HG03108 (cell line): ENCODE results near the gene RARS2.
"Not testable (repeated sequence)": the region's sequence is repeated elsewhere in the genome, so short reads cannot be mapped to it uniquely, and the experiment has no call there.

Experiments
- ATAC-seq: cut with Tn5 transposase; IDR thresholded peaks from one replicate; pipeline ENCODE4 v1.9.1; 2021; ENCODE audit warnings: moderate library complexity; ENCODE audit not compliant: unreplicated experiment

Gene RARS2

DNA sequence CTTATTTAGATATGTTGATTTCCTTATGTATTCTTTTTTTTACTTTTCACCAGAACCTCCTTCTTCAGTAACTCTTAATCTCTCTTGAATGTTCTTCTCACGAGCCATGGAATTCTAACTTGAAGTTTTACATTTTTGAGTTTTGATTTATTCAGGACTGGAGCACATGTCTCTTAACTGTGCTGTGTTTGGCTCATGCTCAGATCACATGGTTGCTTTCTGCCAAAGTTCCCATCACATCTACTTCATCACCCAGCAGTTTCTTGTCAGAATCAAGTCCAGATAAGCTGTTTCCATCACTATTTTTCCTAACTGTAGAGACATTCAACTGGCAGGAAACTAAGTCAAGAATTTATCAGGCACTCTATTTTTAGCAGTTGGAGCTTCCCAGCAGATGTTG is 85.3 kb downstream of the RARS2 start:
- ATAC-seq = no peak

- no peak for ATAC-seq
These were observed 87.8 kb downstream of the RARS2 start for GRCh38 chr6:87501809-87502572.

DNA sequence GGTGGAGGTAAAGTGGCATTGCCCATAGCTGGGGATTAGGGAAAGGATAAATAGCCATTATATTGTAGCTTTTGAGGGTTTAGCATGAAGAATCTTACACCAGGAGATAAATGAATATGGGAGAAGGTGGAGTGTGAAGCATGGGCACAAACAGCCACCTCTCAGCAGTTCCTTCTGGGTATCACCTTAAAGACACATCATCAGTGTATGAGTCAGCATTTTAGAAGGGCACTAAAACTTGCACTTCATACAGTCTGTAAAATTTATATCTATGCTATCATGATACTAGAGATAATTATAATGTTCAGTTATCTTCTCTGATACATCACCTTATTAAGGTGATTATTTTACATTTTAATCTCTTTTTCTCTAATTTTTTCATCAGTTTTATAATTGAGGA is 91.7 kb downstream of the RARS2 start:
- ATAC-seq = no peak

GRCh38 chr6:87494761-87495422 is 94.9 kb downstream of the RARS2 start:
- peak; percentile 91 for ATAC-seq

- ATAC-seq = not testable (repeated sequence)
These were observed 100.5 kb downstream of the RARS2 start for GRCh38 chr6:87489326-87489725.

DNA sequence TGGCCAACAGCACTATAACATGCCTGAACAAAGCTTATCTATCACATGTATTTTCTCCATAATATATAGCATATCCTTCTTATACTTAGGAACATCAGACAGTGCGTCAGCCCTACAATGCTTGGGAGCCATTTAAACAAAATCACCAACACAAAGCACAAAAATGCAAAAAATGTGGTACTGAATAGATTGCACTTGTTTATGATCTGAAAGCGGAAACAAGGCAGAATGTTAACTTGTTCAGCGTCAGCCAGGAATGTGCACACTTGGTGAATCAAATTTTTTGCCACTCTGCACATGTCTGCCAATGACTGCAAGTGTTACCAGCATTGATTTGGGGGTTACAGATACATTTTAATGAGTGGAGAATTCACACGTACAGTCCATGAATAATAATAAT is 102.2 kb downstream of the RARS2 start:
- no peak for ATAC-seq

- ATAC-seq = no peak
These were observed 105.3 kb downstream of the RARS2 start for GRCh38 chr6:87484491-87484890.

DNA sequence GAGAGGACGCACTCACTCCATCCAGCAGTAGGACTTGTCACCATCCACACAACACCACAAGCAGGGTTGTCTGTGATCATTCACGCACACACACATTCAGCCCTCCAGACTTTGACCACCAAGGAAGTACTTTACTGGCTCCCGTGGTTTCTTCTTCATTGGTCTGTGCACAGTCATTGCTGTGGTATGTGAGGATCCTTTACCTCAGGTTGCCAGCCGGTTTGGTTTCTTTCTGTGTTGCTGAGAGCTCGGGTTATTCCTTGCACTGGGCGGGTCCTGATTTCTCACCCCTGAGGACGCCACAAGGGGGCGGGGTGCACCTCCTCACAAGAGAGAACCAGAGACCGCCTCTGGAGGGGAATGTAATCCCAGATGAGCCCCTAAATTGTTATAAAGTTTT is 105.9 kb downstream of the RARS2 start:
- ATAC-seq = no peak

DNA sequence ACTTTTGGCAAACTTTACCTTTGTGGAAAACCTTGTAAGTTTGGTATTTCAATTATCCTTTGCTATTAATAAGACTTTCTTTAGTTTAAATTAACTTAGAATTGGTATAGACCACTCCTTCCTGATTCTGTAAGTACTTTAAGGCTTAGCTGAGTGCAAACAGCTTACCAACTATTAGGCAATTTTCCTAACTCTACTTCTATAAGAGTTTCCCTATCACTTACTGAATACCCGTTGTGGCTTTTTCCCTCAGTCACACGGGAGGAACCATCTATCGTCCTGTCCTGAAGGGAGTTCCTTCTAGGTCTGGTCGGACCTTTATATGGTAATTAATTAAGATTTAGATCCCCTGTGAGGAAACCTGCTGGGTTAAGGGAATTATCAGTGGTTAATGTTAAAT is 107.4 kb downstream of the RARS2 start:
- no peak for ATAC-seq

- ATAC-seq = no peak
These were observed 107.9 kb downstream of the RARS2 start for GRCh38 chr6:87481931-87482330.

- peak; percentile 54 for ATAC-seq
These were observed 116.3 kb downstream of the RARS2 start for GRCh38 chr6:87473419-87473903.

- peak; percentile 95 for ATAC-seq
These were observed 117.0 kb downstream of the RARS2 start, which contains the start of gene SLC35A1 for GRCh38 chr6:87472525-87473418. SLC35A1 (plus strand) TSS chr6:87472974; CDS start chr6:87473004, 30 bp downstream.

DNA sequence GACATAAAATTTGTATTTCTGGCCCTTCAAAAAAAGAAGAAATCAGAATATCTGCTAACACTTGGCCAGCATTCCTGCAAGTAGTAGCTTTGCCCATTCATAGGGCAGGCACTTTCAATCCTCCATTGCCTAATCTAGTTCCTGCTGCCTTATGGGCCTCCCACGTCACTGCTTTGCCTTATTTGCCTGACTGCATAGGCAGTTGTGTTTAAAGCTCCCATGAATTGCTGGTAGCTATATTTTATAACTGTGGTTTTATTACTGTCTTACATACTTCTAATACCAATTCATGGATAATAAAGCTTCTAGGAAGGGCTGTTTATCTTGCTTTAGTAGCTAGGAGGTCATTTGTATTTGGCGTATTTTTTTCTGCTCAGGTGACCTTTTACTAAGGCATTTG is 124.7 kb downstream of the RARS2 start:
- no peak for ATAC-seq
